ENCODE data around the gene CACNA2D3.

Gene CACNA2D3

GRCh38 chr3:54772746-54773145 is 650.4 kb downstream of the CACNA2D3 start:
- no peak overlapping the region for H3K4me3 ChIP-seq (ENCODE audit: low read depth, low read length)
- H3K27me3 ChIP-seq (ENCODE audit: control insufficient read depth, insufficient read depth, low read length) = no peaks in the 10 kb centered on the region
- no peaks in the 10 kb centered on the region for H3K9me3 ChIP-seq (ENCODE audit: control insufficient read depth, insufficient read depth, low read length)
- no peak overlapping the region for H3K27ac ChIP-seq (ENCODE audit: low read depth, low read length)
- H3K36me3 ChIP-seq (ENCODE audit: control insufficient read depth, insufficient read depth, low read length) = no peaks in the 10 kb centered on the region
- no peak overlapping the region for H3K9ac ChIP-seq (ENCODE audit: low read depth, low read length)
- H3K4me1 ChIP-seq (ENCODE audit: control insufficient read depth, insufficient read depth, low read length) = peaks cover 17% of the 10 kb centered on the region

DNA sequence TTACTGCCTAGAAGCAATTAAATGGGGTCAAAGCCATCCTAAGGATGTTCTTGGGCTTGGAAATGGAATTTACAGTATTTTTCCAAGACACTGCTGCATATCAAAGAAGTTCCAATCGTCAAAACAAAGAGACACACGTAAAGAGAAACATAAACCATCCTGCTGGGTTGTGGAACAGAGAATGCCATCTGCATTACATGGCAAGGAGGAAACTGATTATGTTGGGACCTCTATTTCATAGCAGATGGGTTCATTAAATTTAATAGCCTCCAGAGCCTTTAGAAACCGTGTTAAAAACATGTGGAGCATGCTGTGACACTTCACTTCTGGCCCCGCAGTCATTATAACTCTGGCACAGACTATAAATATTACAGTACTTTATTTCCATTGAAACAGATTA is 650.9 kb downstream of the CACNA2D3 start:
- no peak overlapping the region for H3K4me3 ChIP-seq (ENCODE audit: low read depth, low read length)
- no peaks in the 10 kb centered on the region for H3K9me3 ChIP-seq (ENCODE audit: control insufficient read depth, insufficient read depth, low read length)

DNA sequence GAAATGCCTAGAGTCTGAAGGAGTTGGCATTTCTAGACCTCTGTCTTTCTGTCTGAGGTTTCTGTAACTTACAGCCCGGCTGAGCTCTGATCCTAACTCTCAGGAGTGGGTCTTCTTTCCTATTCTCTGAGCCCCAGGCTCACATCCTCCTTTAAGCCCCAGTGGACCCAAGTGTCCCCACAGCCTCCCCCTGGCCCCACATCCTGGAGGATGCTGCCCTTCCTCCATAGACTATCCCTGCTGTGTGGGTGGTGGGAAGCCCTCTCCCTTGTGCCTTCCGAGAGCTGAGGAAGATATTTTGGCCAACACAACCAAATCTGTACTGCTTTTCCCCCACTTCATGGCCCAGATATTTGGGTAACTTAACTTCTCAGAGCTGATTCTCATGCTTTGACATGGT is 654.2 kb downstream of the CACNA2D3 start:
- Histone ChIP-seq H3K4me1 (ENCODE audit: control insufficient read depth, insufficient read depth, low read length) (peaks cover 17% of the 10 kb centered on the region), H3K4me3 (ENCODE audit: low read depth, low read length) (no peak overlapping the region), H3K9ac (ENCODE audit: low read depth, low read length) (no peak overlapping the region), H3K27ac (ENCODE audit: low read depth, low read length) (no peak overlapping the region), H3K36me3 (ENCODE audit: control insufficient read depth, insufficient read depth, low read length) (no peaks in the 10 kb centered on the region), H3K9me3 (ENCODE audit: control insufficient read depth, insufficient read depth, low read length) (no peaks in the 10 kb centered on the region), H3K27me3 (ENCODE audit: control insufficient read depth, insufficient read depth, low read length) (no peaks in the 10 kb centered on the region)

More for the DNA sequence above, 650.9 kb downstream of the CACNA2D3 start:
- Histone ChIP-seq H3K36me3 (ENCODE audit: control insufficient read depth, insufficient read depth, low read length) (no peaks in the 10 kb centered on the region), H3K27ac (ENCODE audit: low read depth, low read length) (no peak overlapping the region), H3K4me1 (ENCODE audit: control insufficient read depth, insufficient read depth, low read length) (peaks cover 17% of the 10 kb centered on the region), H3K9ac (ENCODE audit: low read depth, low read length) (no peak overlapping the region), H3K27me3 (ENCODE audit: control insufficient read depth, insufficient read depth, low read length) (no peaks in the 10 kb centered on the region)

- Histone ChIP-seq H3K9ac (ENCODE audit: low read depth, low read length) (no peak overlapping the region), H3K36me3 (ENCODE audit: control insufficient read depth, insufficient read depth, low read length) (no peaks in the 10 kb centered on the region), H3K27me3 (ENCODE audit: control insufficient read depth, insufficient read depth, low read length) (no peaks in the 10 kb centered on the region), H3K27ac (ENCODE audit: low read depth, low read length) (no peak overlapping the region), H3K4me3 (ENCODE audit: low read depth, low read length) (no peak overlapping the region), H3K9me3 (ENCODE audit: control insufficient read depth, insufficient read depth, low read length) (no peaks in the 10 kb centered on the region), H3K4me1 (ENCODE audit: control insufficient read depth, insufficient read depth, low read length) (peaks cover 13% of the 10 kb centered on the region)
Measured at GRCh38 chr3:54777141-54777540, 654.8 kb downstream of the CACNA2D3 start.

DNA sequence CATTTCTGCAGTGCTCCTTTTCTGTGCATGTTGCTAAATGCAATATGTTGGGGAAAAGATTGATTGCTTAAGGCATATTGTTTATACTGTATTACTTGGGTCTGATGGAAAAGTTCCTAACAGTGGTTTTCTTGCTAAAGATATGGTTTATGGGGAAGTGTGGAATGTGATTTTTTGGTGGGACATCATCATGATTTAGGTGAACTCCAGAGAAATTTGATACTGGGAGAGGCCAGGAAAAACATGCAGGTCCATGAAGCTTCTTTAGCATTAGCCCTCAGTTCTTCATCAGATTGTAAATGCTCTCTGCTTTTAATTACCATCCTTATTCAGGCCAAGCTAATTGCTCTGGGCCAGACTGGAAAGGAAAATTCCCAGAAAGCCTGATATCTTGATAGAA is 658.0 kb downstream of the CACNA2D3 start:
- Histone ChIP-seq H3K4me1 (ENCODE audit: control insufficient read depth, insufficient read depth, low read length) (no peaks in the 10 kb centered on the region), H3K9me3 (ENCODE audit: control insufficient read depth, insufficient read depth, low read length) (no peaks in the 10 kb centered on the region), H3K4me3 (ENCODE audit: low read depth, low read length) (no peak overlapping the region), H3K27ac (ENCODE audit: low read depth, low read length) (no peak overlapping the region), H3K27me3 (ENCODE audit: control insufficient read depth, insufficient read depth, low read length) (no peaks in the 10 kb centered on the region), H3K36me3 (ENCODE audit: control insufficient read depth, insufficient read depth, low read length) (no peaks in the 10 kb centered on the region), H3K9ac (ENCODE audit: low read depth, low read length) (no peak overlapping the region)

DNA sequence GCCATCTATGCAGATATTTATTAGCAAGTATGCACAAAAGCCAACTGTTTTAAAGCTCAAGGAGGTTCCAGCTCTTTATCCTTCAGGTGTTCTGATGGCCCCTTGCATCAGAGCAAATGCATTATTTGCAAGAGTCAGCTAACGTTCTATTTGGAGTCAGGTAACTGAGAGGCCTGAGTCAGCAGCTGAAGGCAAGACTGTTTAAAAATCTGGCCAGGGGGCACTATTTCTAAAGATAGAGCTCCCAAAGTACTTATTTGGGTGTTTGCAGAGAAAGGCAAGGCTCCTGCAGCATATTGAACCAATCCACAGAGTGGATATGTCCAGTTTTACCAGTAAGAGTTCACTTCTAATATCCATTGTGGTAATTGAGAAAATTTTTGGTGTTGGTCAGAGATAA is 659.4 kb downstream of the CACNA2D3 start:
- Histone ChIP-seq H3K9me3 (ENCODE audit: control insufficient read depth, insufficient read depth, low read length) (no peaks in the 10 kb centered on the region), H3K36me3 (ENCODE audit: control insufficient read depth, insufficient read depth, low read length) (no peaks in the 10 kb centered on the region), H3K27ac (ENCODE audit: low read depth, low read length) (no peak overlapping the region), H3K4me1 (ENCODE audit: control insufficient read depth, insufficient read depth, low read length) (no peaks in the 10 kb centered on the region), H3K27me3 (ENCODE audit: control insufficient read depth, insufficient read depth, low read length) (no peaks in the 10 kb centered on the region), H3K9ac (ENCODE audit: low read depth, low read length) (no peak overlapping the region), H3K4me3 (ENCODE audit: low read depth, low read length) (no peak overlapping the region)

- Histone ChIP-seq H3K4me3 (ENCODE audit: low read depth, low read length) (no peak overlapping the region), H3K9ac (ENCODE audit: low read depth, low read length) (no peak overlapping the region), H3K27ac (ENCODE audit: low read depth, low read length) (no peak overlapping the region), H3K27me3 (ENCODE audit: control insufficient read depth, insufficient read depth, low read length) (no peaks in the 10 kb centered on the region), H3K36me3 (ENCODE audit: control insufficient read depth, insufficient read depth, low read length) (no peaks in the 10 kb centered on the region), H3K9me3 (ENCODE audit: control insufficient read depth, insufficient read depth, low read length) (no peaks in the 10 kb centered on the region), H3K4me1 (ENCODE audit: control insufficient read depth, insufficient read depth, low read length) (no peaks in the 10 kb centered on the region)
Measured at GRCh38 chr3:54783611-54784010, 661.3 kb downstream of the CACNA2D3 start.

DNA sequence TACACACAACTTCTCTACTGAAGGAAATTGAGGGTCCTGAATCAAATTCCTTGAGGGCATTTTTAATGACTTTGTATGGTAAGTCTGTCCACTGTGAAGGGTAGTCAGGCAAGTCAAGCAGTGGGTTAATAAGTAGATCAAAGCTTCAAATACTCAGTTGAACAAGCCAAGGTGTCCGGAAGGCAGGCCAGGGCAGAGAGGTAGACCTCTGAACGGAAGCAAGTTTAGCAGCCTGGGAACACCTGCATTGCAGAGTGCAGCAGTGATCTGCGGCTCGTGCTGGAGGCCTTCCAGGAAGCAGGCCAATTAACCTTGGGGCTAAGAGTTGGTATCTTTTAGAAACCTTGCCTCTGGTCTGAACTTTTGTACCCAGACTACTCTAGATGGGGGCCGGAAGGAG is 661.7 kb downstream of the CACNA2D3 start:
- H3K36me3 ChIP-seq (ENCODE audit: control insufficient read depth, insufficient read depth, low read length) = no peaks in the 10 kb centered on the region
- H3K4me1 ChIP-seq (ENCODE audit: control insufficient read depth, insufficient read depth, low read length) = no peaks in the 10 kb centered on the region
- no peak overlapping the region for H3K9ac ChIP-seq (ENCODE audit: low read depth, low read length)
- H3K9me3 ChIP-seq (ENCODE audit: control insufficient read depth, insufficient read depth, low read length) = no peaks in the 10 kb centered on the region
- H3K27ac ChIP-seq (ENCODE audit: low read depth, low read length) = no peak overlapping the region
- H3K27me3 ChIP-seq (ENCODE audit: control insufficient read depth, insufficient read depth, low read length) = no peaks in the 10 kb centered on the region
- no peak overlapping the region for H3K4me3 ChIP-seq (ENCODE audit: low read depth, low read length)

DNA sequence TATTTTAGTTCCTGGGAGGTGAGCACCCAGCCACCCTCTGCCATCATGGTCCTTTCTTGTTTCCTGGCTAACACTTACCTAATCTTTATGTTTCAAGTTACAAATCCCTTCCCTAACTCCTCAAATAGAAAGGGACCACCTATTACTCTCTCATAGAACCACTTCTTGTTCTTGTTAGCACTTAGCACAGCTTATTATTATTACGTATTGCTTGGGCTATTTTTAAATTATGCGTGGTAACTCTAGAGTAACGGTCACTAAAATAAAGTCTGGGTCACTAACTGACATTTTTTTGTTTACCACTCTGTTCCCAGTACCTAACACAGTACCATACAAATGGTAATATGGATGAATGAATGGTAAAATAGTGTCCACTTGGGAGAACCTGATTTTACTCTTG is 663.6 kb downstream of the CACNA2D3 start:
- H3K36me3 ChIP-seq (ENCODE audit: control insufficient read depth, insufficient read depth, low read length) = no peaks in the 10 kb centered on the region
- H3K27me3 ChIP-seq (ENCODE audit: control insufficient read depth, insufficient read depth, low read length) = no peaks in the 10 kb centered on the region
- H3K9ac ChIP-seq (ENCODE audit: low read depth, low read length) = no peak overlapping the region
- H3K27ac ChIP-seq (ENCODE audit: low read depth, low read length) = no peak overlapping the region
- H3K9me3 ChIP-seq (ENCODE audit: control insufficient read depth, insufficient read depth, low read length) = no peaks in the 10 kb centered on the region
- H3K4me3 ChIP-seq (ENCODE audit: low read depth, low read length) = no peak overlapping the region
- H3K4me1 ChIP-seq (ENCODE audit: control insufficient read depth, insufficient read depth, low read length) = no peaks in the 10 kb centered on the region

- no peak overlapping the region for H3K4me3 ChIP-seq (ENCODE audit: low read depth, low read length)
- no peaks in the 10 kb centered on the region for H3K27me3 ChIP-seq (ENCODE audit: control insufficient read depth, insufficient read depth, low read length)
- H3K9me3 ChIP-seq (ENCODE audit: control insufficient read depth, insufficient read depth, low read length) = no peaks in the 10 kb centered on the region
- H3K27ac ChIP-seq (ENCODE audit: low read depth, low read length) = no peak overlapping the region
- no peak overlapping the region for H3K9ac ChIP-seq (ENCODE audit: low read depth, low read length)
- no peaks in the 10 kb centered on the region for H3K36me3 ChIP-seq (ENCODE audit: control insufficient read depth, insufficient read depth, low read length)
- 0 out of 2 replicates have a peak, but pooled peaks cover 11% of the 10 kb centered on the region for H3K4me1 ChIP-seq (ENCODE audit: control insufficient read depth, insufficient read depth, low read length)
Measured at GRCh38 chr3:54790051-54790450, 667.7 kb downstream of the CACNA2D3 start.

DNA sequence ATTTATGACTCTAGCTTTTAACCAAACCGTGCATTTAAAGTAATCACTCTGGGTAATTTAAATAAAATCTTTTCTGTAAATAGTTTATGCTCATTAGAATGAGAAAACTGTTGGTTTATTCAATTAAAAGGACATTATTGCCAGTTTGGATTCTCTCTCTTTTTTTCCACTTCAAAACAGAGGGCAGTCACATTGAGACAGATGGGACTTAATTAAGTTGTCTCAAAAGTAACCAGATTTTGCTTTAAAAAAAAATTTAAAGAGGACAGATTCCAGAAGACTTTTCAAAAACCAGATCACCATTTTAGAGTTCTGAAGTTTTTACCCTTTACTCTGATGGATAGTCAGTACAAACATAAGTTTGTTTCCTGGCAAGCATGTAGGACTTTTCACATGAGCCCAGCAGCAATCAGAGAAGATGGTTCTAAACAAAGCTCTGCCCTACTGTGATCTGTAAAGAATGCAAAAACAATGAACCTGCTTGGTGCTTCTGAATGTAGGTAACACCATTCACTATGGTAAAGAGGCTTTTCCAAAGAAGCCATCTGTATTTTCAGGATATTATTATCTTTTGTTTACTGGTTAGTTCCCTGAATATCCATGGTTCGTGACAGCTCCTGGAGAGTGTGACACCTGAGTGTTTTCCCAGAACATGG is 669.3 kb downstream of the CACNA2D3 start:
- peak overlapping the region; percentile 15 for H3K27ac ChIP-seq (ENCODE audit: low read depth, low read length)
- H3K36me3 ChIP-seq (ENCODE audit: control insufficient read depth, insufficient read depth, low read length) = no peaks in the 10 kb centered on the region
- no peaks in the 10 kb centered on the region for H3K9me3 ChIP-seq (ENCODE audit: control insufficient read depth, insufficient read depth, low read length)
- no peak overlapping the region for H3K9ac ChIP-seq (ENCODE audit: low read depth, low read length)
- no peaks in the 10 kb centered on the region for H3K27me3 ChIP-seq (ENCODE audit: control insufficient read depth, insufficient read depth, low read length)
- 0 out of 2 replicates have a peak, but pooled peaks cover 11% of the 10 kb centered on the region for H3K4me1 ChIP-seq (ENCODE audit: control insufficient read depth, insufficient read depth, low read length)
- no peak overlapping the region for H3K4me3 ChIP-seq (ENCODE audit: low read depth, low read length)
